ENCODE data around the gene ITPR2.
A peak's percentile ranks its signal among the peaks of the same experiment; 100 is the strongest.

Gene ITPR2

DNA sequence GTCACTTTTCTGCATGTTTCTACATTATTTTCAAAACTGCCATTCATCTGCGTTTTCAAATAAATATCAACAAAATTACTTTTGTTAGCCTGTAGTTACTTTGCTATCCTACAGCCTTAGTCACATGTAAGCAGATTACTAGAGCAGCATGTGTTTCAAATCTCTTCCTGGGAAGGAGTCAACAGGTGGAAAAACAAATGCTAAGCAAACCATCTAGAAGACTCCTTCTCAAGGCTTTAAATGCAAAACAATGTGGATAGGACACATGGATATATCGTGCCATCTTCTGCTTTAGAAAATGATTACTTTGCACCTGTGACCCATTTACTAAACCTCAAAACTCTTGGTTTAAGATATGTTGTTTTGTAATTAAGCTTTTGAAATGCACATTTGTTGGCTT is 528.7 kb downstream of the ITPR2 start:
- Histone ChIP-seq H3K27me3 (ENCODE audit: control insufficient read depth in 1 of 2, insufficient read depth in 2 of 2, low read length in 2 of 2) (no peaks in the 10 kb centered on the region), H3K9me3 (ENCODE audit: low read length) (no peaks in the 10 kb centered on the region), H3K9ac (ENCODE audit: low read length) (no peak overlapping the region), H3K4me3 (ENCODE audit: low read depth in 1 of 2, low read length in 2 of 2) (no peak overlapping the region), H3K4me1 (ENCODE audit: insufficient read depth, low read length) (peaks cover 6% of the 10 kb centered on the region), H3K36me3 (ENCODE audit: insufficient read depth, low read length) (no peaks in the 10 kb centered on the region), H3K27ac (ENCODE audit: low read depth, low read length) (no peak overlapping the region)

DNA sequence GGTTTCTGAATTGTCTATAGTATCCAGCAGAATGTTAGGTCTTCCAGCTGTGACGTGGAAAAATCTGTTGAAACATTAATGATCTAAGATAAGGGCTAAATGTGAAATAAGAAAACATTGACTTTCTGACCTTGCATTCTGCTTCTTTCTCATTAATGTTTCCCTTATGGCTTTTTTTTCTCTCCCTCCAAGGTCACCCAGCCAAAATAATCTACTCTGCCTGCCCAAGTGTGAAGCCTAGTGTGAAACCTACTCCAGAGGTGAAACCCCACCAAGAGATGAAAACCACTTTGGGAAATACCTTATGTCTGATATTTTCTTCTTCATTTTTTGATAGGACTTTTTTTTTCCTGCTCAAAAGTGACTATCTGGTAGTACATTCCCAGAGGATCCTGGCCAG is 529.6 kb downstream of the ITPR2 start:
- H3K36me3 ChIP-seq (ENCODE audit: insufficient read depth, low read length), result no peaks in the 10 kb centered on the region
- no peak overlapping the region for H3K27ac ChIP-seq (ENCODE audit: low read depth, low read length)
- no peak overlapping the region for H3K4me3 ChIP-seq (ENCODE audit: low read depth in 1 of 2, low read length in 2 of 2)
- H3K9me3 ChIP-seq (ENCODE audit: low read length), result no peaks in the 10 kb centered on the region
- no peak overlapping the region for H3K9ac ChIP-seq (ENCODE audit: low read length)
- no peaks in the 10 kb centered on the region for H3K27me3 ChIP-seq (ENCODE audit: control insufficient read depth in 1 of 2, insufficient read depth in 2 of 2, low read length in 2 of 2)
- peaks cover 13% of the 10 kb centered on the region for H3K4me1 ChIP-seq (ENCODE audit: insufficient read depth, low read length)

DNA sequence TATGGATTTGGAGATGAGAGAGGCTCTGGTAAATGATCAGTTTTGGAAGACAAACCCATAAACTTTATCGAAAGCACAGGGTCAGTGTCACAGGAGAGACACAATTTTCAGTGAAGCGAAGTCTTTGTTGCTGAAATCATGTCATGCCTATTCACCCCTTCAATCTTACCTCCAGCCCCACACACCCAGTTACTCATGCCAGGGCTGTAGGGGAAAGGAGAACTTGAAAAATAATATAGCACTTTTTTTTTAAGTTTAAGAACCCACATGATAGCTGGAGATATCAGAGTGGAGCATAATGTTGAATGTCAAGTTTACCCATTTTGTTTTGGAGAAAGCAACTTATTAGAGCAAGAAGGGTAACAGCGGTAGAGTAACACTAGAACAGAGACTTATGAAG is 530.2 kb downstream of the ITPR2 start:
- Histone ChIP-seq H3K27ac (ENCODE audit: low read depth, low read length) (no peak overlapping the region), H3K36me3 (ENCODE audit: insufficient read depth, low read length) (no peaks in the 10 kb centered on the region), H3K9me3 (ENCODE audit: low read length) (no peaks in the 10 kb centered on the region), H3K9ac (ENCODE audit: low read length) (no peak overlapping the region), H3K4me1 (ENCODE audit: insufficient read depth, low read length) (peaks cover 16% of the 10 kb centered on the region), H3K27me3 (ENCODE audit: control insufficient read depth in 1 of 2, insufficient read depth in 2 of 2, low read length in 2 of 2) (no peaks in the 10 kb centered on the region), H3K4me3 (ENCODE audit: low read depth in 1 of 2, low read length in 2 of 2) (no peak overlapping the region)

DNA sequence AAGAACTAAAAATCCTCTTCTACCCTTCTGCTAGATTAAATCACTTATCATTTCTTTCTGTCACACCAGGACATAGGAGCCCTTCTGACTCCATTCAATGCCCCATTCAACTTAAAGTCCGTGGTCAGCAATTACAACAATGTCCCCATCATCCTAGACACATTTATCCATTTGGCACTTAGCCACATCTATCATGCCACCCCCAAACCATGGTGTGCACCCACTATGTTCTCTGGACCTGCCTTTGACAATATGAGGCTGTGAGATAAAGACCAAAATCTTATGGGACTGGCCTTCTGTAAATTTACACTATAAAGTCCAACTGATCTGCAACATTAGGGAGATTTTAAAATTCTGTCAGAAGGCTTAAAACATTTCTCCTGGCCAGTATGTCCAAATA is 533.2 kb downstream of the ITPR2 start:
- H3K27ac ChIP-seq (ENCODE audit: low read depth, low read length), result peak overlapping the region; percentile 74

DNA sequence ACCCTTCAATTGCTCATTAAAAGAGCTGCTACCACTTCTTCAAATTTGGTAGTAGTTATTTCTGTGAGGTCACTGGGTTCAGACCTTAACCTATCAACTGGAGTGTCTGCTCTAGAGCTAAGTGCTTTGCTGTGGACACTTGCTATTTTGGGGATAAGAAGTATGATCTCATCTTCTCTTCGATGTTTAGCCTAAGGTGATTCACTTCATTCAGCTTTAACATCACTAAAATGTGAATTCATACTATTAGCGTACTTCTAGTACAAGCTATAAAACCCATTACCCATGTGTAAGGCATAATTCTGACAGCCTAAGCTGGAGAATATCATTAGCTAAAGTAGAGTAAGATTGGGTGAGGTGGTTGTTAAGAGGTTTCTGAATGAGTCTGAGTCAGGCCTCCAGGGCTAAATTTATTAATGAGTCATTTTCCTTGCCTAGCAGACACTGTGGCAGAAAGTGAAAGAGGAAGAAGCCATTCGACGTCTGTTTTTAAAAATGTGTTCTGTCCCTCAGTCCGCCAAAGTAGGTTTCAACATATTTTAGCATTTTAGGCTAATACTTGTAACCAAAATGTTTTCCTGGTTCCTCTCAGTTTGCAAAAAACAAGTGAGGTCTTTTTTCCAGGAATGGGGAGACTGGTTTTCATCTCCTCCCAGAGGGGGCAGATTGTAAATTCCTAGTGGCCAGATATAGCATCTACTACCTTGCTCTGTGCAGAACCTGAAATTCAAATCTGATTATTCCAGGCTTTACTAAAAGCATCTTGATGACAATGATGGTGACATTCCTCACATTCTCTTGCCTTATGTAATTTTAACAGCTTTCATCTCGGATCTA is 534.0 kb downstream of the ITPR2 start:
- Histone ChIP-seq H3K36me3 (ENCODE audit: insufficient read depth, low read length) (no peaks in the 10 kb centered on the region), H3K9me3 (ENCODE audit: low read length) (no peaks in the 10 kb centered on the region), H3K4me3 (ENCODE audit: low read depth in 1 of 2, low read length in 2 of 2) (peak overlapping the region in 1 of 2 donors; percentile 49), H3K27ac (ENCODE audit: low read depth, low read length) (peak overlapping the region; percentile 74), H3K9ac (ENCODE audit: low read length) (peak overlapping the region; percentile 38), H3K27me3 (ENCODE audit: control insufficient read depth in 1 of 2, insufficient read depth in 2 of 2, low read length in 2 of 2) (no peaks in the 10 kb centered on the region), H3K4me1 (ENCODE audit: insufficient read depth, low read length) (peaks cover 16% of the 10 kb centered on the region)

More for the DNA sequence above, 533.2 kb downstream of the ITPR2 start:
- Histone ChIP-seq H3K27me3 (ENCODE audit: control insufficient read depth in 1 of 2, insufficient read depth in 2 of 2, low read length in 2 of 2) (no peaks in the 10 kb centered on the region), H3K4me1 (ENCODE audit: insufficient read depth, low read length) (peaks cover 16% of the 10 kb centered on the region), H3K36me3 (ENCODE audit: insufficient read depth, low read length) (no peaks in the 10 kb centered on the region), H3K4me3 (ENCODE audit: low read depth in 1 of 2, low read length in 2 of 2) (no peak overlapping the region), H3K9ac (ENCODE audit: low read length) (no peak overlapping the region), H3K9me3 (ENCODE audit: low read length) (no peaks in the 10 kb centered on the region)

DNA sequence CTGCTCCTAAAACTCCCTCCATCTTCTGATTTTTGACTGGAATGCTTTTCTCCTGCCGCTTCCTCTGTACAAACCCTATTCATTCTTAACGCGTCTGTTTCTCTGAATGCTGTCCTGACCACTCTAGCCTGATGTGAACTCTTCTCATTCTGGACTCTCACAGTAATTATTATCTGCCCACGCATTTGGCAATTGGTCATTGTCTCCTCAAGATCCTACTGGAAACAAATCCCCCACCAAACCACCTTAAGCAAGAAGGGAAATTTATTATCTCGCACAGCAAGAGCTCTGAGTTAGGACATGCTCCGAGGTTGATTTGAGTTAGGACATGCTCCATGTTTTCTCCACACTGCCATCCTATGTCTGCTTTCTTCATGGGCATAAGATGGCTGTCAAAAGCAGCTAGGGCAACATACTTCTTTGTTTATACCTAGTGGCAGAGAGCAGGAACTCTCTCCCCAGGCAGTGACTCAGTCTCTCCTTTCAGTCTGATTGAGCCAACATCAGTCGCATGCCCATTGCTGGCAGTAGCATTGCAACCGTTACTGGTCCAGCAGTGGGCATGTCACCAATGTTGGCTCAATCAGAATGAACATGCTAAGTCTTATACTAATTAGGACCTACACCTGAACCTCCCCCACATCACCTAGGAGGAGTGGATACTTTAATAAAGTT is 535.5 kb downstream of the ITPR2 start:
- Histone ChIP-seq H3K4me3 (ENCODE audit: low read depth in 1 of 2, low read length in 2 of 2) (no peak overlapping the region), H3K9me3 (ENCODE audit: low read length) (no peaks in the 10 kb centered on the region), H3K27me3 (ENCODE audit: control insufficient read depth in 1 of 2, insufficient read depth in 2 of 2, low read length in 2 of 2) (no peaks in the 10 kb centered on the region), H3K27ac (ENCODE audit: low read depth, low read length) (no peak overlapping the region), H3K4me1 (ENCODE audit: insufficient read depth, low read length) (peaks cover 16% of the 10 kb centered on the region), H3K9ac (ENCODE audit: low read length) (no peak overlapping the region), H3K36me3 (ENCODE audit: insufficient read depth, low read length) (no peaks in the 10 kb centered on the region)

DNA sequence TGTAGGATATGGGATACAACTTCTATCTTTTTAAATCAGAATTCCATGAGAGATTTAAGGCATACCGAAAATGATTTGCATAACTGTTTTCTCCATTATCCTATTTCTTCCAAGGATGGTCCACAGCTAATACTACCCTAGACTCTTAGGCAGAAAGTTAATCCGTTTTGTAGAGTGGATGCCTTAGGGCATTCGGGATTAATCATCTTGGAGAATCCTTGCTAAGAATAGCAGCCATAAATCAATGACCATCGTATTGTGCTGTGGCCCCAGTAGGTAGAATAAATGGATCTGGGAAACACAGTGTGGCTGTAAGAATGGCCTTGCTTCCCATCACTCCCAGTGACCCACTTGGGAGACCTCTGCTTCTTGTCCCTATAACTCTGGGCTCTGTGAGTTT is 538.0 kb downstream of the ITPR2 start:
- no peak overlapping the region for H3K4me3 ChIP-seq (ENCODE audit: low read depth in 1 of 2, low read length in 2 of 2)
- peaks cover 16% of the 10 kb centered on the region for H3K4me1 ChIP-seq (ENCODE audit: insufficient read depth, low read length)
- H3K9ac ChIP-seq (ENCODE audit: low read length), result no peak overlapping the region
- no peaks in the 10 kb centered on the region for H3K9me3 ChIP-seq (ENCODE audit: low read length)
- H3K36me3 ChIP-seq (ENCODE audit: insufficient read depth, low read length), result no peaks in the 10 kb centered on the region
- H3K27ac ChIP-seq (ENCODE audit: low read depth, low read length), result no peak overlapping the region
- H3K27me3 ChIP-seq (ENCODE audit: control insufficient read depth in 1 of 2, insufficient read depth in 2 of 2, low read length in 2 of 2), result no peaks in the 10 kb centered on the region

DNA sequence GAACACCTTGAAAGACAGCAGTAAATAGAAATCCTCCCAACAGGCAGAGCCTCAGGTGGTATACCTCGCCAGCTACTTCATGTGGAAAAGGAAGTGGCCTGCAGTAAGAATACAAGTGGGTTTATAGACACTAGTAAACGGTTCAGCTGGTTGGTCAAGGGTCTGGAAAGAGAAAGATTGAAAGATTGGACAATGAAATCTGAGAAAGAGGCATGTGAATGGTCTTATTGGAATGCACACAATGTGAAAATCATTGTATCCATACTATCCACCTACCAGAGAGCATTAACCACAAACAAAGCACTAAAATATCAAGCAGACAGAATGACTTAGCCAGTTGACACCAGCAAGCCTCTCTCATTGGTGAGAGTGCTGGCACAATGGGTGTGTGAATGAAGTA is 539.4 kb downstream of the ITPR2 start:
- H3K27me3 ChIP-seq (ENCODE audit: control insufficient read depth in 1 of 2, insufficient read depth in 2 of 2, low read length in 2 of 2), result no peaks in the 10 kb centered on the region
- H3K9ac ChIP-seq (ENCODE audit: low read length), result no peak overlapping the region
- H3K9me3 ChIP-seq (ENCODE audit: low read length), result no peaks in the 10 kb centered on the region
- H3K4me1 ChIP-seq (ENCODE audit: insufficient read depth, low read length), result peaks cover 4% of the 10 kb centered on the region
- no peaks in the 10 kb centered on the region for H3K36me3 ChIP-seq (ENCODE audit: insufficient read depth, low read length)
- no peak overlapping the region for H3K4me3 ChIP-seq (ENCODE audit: low read depth in 1 of 2, low read length in 2 of 2)
- no peak overlapping the region for H3K27ac ChIP-seq (ENCODE audit: low read depth, low read length)

DNA sequence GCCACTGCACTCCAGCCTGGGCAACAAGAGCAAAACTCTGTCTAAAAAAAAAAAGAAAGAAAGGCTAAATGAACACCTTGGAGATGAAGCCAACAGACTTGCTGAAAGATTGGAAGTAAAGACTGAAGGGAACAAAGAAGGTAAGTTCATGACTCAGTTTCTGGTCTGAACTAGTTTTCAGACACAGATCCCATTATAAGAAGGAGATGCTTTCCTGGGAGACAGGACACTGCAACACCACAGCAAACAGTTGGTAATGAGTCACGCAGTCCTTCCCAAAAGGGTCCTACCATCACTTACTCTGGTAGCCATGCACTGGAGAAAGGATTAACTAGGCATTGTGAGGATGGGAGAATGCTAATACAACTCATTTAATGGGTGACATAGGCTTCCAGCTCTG is 540.4 kb downstream of the ITPR2 start:
- no peak overlapping the region for H3K4me3 ChIP-seq (ENCODE audit: low read depth in 1 of 2, low read length in 2 of 2)
- no peaks in the 10 kb centered on the region for H3K9me3 ChIP-seq (ENCODE audit: low read length)

DNA sequence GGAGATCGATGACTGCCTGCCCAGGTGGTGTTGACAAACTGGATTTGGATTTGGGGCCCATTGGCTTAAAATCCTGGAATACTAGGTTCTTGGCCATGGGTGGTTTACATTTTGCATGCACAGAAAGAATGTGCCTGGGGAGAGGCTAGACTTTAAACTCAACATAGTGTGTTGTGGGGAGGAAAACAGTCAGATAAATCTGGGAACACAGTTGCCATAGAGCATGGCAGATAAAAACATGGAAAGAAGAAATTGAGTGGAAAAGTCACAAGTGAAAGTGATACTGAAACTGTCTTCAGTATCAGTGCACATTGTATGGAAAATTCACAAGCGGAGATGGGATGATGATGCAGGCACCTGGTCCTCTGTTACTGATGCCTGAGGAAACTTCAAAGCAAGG is 542.4 kb downstream of the ITPR2 start:
- no peak overlapping the region for H3K4me3 ChIP-seq (ENCODE audit: low read depth in 1 of 2, low read length in 2 of 2)
- no peaks in the 10 kb centered on the region for H3K27me3 ChIP-seq (ENCODE audit: control insufficient read depth in 1 of 2, insufficient read depth in 2 of 2, low read length in 2 of 2)
- H3K9me3 ChIP-seq (ENCODE audit: low read length), result no peaks in the 10 kb centered on the region
- no peaks in the 10 kb centered on the region for H3K36me3 ChIP-seq (ENCODE audit: insufficient read depth, low read length)
- no peak overlapping the region for H3K27ac ChIP-seq (ENCODE audit: low read depth, low read length)
- H3K9ac ChIP-seq (ENCODE audit: low read length), result no peak overlapping the region
- H3K4me1 ChIP-seq (ENCODE audit: insufficient read depth, low read length), result peaks cover 9% of the 10 kb centered on the region

More for the DNA sequence above, 540.4 kb downstream of the ITPR2 start:
- Histone ChIP-seq H3K4me1 (ENCODE audit: insufficient read depth, low read length) (peaks cover 7% of the 10 kb centered on the region), H3K36me3 (ENCODE audit: insufficient read depth, low read length) (no peaks in the 10 kb centered on the region), H3K27ac (ENCODE audit: low read depth, low read length) (no peak overlapping the region), H3K27me3 (ENCODE audit: control insufficient read depth in 1 of 2, insufficient read depth in 2 of 2, low read length in 2 of 2) (no peaks in the 10 kb centered on the region), H3K9ac (ENCODE audit: low read length) (no peak overlapping the region)

DNA sequence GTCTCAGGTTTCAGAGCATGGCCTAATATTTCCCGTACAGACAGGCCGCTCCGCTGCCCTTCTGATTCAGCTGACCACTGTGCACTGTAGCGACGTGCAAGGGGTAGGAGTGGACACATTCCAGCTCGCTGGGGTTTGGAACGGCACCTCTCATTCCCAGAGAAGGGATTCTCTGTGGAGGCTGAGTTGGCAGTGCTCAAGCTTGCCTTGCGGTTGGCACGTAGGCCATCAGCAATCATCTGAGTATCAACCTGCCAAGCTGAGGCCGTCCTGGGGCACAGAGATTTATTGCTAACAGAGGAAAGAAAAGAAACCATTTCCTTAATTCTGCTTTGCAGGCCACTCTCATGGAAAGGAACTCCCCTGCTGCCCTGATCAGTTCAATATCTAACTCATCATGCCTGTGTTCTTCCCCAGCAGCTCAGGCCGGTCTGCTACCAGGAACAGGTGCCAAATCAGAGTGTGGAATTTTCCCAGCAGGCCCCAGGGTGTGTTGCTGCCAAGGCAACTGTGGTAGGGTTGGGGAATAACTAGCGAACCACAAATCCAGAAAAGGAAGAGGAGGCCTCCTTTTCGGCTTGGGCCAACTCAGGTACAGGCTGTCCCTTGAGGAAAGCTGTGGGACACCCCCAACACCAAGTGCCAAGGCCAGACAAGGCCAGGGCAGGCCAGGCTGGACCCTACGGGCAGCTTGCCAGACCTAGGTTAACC is 545.2 kb downstream of the ITPR2 start:
- Histone ChIP-seq H3K9ac (ENCODE audit: low read length) (no peak overlapping the region), H3K27ac (ENCODE audit: low read depth, low read length) (no peak overlapping the region)

More for the DNA sequence above, 545.2 kb downstream of the ITPR2 start:
- Histone ChIP-seq H3K9me3 (ENCODE audit: low read length) (no peaks in the 10 kb centered on the region), H3K4me1 (ENCODE audit: insufficient read depth, low read length) (peaks cover 9% of the 10 kb centered on the region), H3K4me3 (ENCODE audit: low read depth in 1 of 2, low read length in 2 of 2) (no peak overlapping the region), H3K36me3 (ENCODE audit: insufficient read depth, low read length) (no peaks in the 10 kb centered on the region), H3K27me3 (ENCODE audit: control insufficient read depth in 1 of 2, insufficient read depth in 2 of 2, low read length in 2 of 2) (no peaks in the 10 kb centered on the region)
